ENCODE measurements around the gene METTL16. TPM values are rescaled to one million over a fixed set of nuclear protein-coding genes. Genes with fewer than 3 reads are reported as not detected.
A peak's percentile ranks its signal among the peaks of the same experiment; 100 is the strongest.

METTL16 gene
- total RNA-seq, 4 donors from 2014 or later = 16.1 to 141 (median 19.8) TPM

- WGBS, 2 donors (ENCODE audit: low coverage in 1 of 2) = 92 to 100% methylated on average over 8 to 30 of the region's 30 CpGs
- H3K27me3 ChIP-seq = no peaks in the 10 kb centered on the region
- no peak overlapping the region for H3K27ac ChIP-seq
- no peaks in the 10 kb centered on the region for H3K36me3 ChIP-seq
- H3K9me3 ChIP-seq = no peaks in the 10 kb centered on the region
- in situ Hi-C loops (cut with MboI; ENCODE audit: low pct_ligation_motif_present in 1 of 4, low pct_unique_long_range_greater_than_20kb in 1 of 4, low sequenced_read_pairs in 3 of 4) = loop anchor here in 1 of 4 donors (10.0 kb wide), 1 partner anchor 53 kb away; no protein-coding TSS in a partner anchor
- intact Hi-C loops (cut with DNase I; ENCODE audit: low total_unique reads) = no loop called here
- H3K4me3 ChIP-seq = no peak overlapping the region
- peaks cover 0 to 3% (median 1%) of the 10 kb centered on the region in 4 donors for H3K4me1 ChIP-seq
- TF ChIP-seq CTCF (IDR thresholded peaks at IDR 0.05) (no peak), EP300 (IDR thresholded peaks at IDR 0.05; ENCODE audit: low read depth) (no peak), POLR2A (IDR thresholded peaks at IDR 0.05) (no peak), POLR2AphosphoS5 (IDR thresholded peaks at IDR 0.05) (no peak)
- DNase-seq = no peak
These were observed 140.2 kb downstream of the METTL16 start for GRCh38 chr17:2371183-2372130.

GRCh38 chr17:2370211-2370589 is 141.5 kb downstream of the METTL16 start:
- 78 to 92% methylated on average over 4 to 11 of the region's 11 CpGs for WGBS, 2 donors (ENCODE audit: low coverage in 1 of 2)
- H3K4me3 ChIP-seq = no peak overlapping the region
- H3K27me3 ChIP-seq = no peaks in the 10 kb centered on the region
- intact Hi-C loops (cut with DNase I; ENCODE audit: low total_unique reads) = no loop called here
- H3K9me3 ChIP-seq = no peaks in the 10 kb centered on the region
- in situ Hi-C loops (cut with MboI; ENCODE audit: low pct_ligation_motif_present in 1 of 4, low pct_unique_long_range_greater_than_20kb in 1 of 4, low sequenced_read_pairs in 3 of 4) = loop anchor here in 1 of 4 donors (10.0 kb wide), 1 partner anchor 55 kb away; no protein-coding TSS in a partner anchor
- DNase-seq = no peak
- peaks cover 0 to 3% (median 1%) of the 10 kb centered on the region in 4 donors for H3K4me1 ChIP-seq
- TF ChIP-seq CTCF (IDR thresholded peaks at IDR 0.05) (no peak), EP300 (IDR thresholded peaks at IDR 0.05; ENCODE audit: low read depth) (no peak), POLR2A (IDR thresholded peaks at IDR 0.05) (no peak), POLR2AphosphoS5 (IDR thresholded peaks at IDR 0.05) (no peak)
- no peaks in the 10 kb centered on the region for H3K36me3 ChIP-seq
- H3K27ac ChIP-seq = no peak overlapping the region

GRCh38 chr17:2369551-2370210 is 142.0 kb downstream of the METTL16 start:
- Histone ChIP-seq H3K4me3 (no peak overlapping the region), H3K4me1 (peaks cover 0 to 3% (median 1%) of the 10 kb centered on the region in 4 donors), H3K36me3 (no peaks in the 10 kb centered on the region), H3K27ac (no peak overlapping the region), H3K9me3 (no peaks in the 10 kb centered on the region), H3K27me3 (no peaks in the 10 kb centered on the region)
- WGBS, 2 donors (ENCODE audit: low coverage in 1 of 2) = 77 to 100% methylated on average over 1 to 19 of the region's 20 CpGs
- in situ Hi-C loops (cut with MboI; ENCODE audit: low pct_ligation_motif_present in 1 of 4, low pct_unique_long_range_greater_than_20kb in 1 of 4, low sequenced_read_pairs in 3 of 4) (loop anchor here in 2 of 4 donors (5.0 to 10.0 kb wide), 2 partner anchors 53 to 55 kb away; no protein-coding TSS in a partner anchor), intact Hi-C loops (cut with DNase I; ENCODE audit: low total_unique reads) (no loop called here)
- no peak for TF ChIP-seq POLR2A (IDR thresholded peaks at IDR 0.05)
- TF ChIP-seq POLR2AphosphoS5 (IDR thresholded peaks at IDR 0.05) = peak in 1 of 3 donors; percentile 1
- DNase-seq = no peak

- Histone ChIP-seq H3K9me3 (no peaks in the 10 kb centered on the region), H3K27ac (no peak overlapping the region), H3K27me3 (no peaks in the 10 kb centered on the region), H3K4me1 (peaks cover 0 to 3% (median 1%) of the 10 kb centered on the region in 4 donors), H3K36me3 (no peaks in the 10 kb centered on the region), H3K4me3 (no peak overlapping the region)
- no peak for TF ChIP-seq POLR2A (IDR thresholded peaks at IDR 0.05)
- peak in 1 of 3 donors; percentile 1 for TF ChIP-seq POLR2AphosphoS5 (IDR thresholded peaks at IDR 0.05)
- TF ChIP-seq CTCF (IDR thresholded peaks at IDR 0.05) = no peak
- TF ChIP-seq EP300 (IDR thresholded peaks at IDR 0.05; ENCODE audit: low read depth) = no peak
- in situ Hi-C loops (cut with MboI; ENCODE audit: low pct_ligation_motif_present in 1 of 4, low pct_unique_long_range_greater_than_20kb in 1 of 4, low sequenced_read_pairs in 3 of 4) = loop anchor here in 1 of 4 donors (5.0 kb wide), 1 partner anchor 53 kb away; no protein-coding TSS in a partner anchor
- 78% methylated on average over 5 of the region's 5 CpGs; no CpG with 5 or more reads in 1 of the 2 donors for WGBS, 2 donors (ENCODE audit: low coverage in 1 of 2)
- intact Hi-C loops (cut with DNase I; ENCODE audit: low total_unique reads) = no loop called here
- no peak for DNase-seq
These were observed 142.6 kb downstream of the METTL16 start for GRCh38 chr17:2369039-2369438.
